ENCODE results near the gene CAMSAP1.

Gene CAMSAP1

DNA sequence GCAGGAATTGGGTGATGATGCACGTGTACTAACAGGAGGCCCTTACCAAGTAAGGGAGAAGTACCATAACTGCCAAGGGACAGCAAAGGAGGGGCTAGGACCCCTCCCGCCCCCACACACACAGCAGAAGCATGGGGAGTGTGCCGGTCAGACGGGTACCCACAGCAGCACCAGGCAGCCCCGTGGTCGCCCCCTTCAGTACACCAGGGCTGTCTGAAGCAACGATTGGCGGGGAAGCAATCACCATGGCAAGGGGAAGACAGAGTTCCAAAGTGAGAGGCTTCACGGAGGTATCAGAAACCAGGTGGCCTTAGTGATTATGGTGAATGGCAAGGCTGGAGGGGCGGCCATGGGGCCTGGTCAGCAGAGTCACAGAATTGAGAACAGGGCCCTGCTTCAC is 72.2 kb downstream of the CAMSAP1 start:
- DNase-seq (ENCODE audit: low read depth): no peak

- DNase-seq (ENCODE audit: low read depth): no peak
Observed at GRCh38 chr9:135833864-135834263, 73.5 kb downstream of the CAMSAP1 start.

DNA sequence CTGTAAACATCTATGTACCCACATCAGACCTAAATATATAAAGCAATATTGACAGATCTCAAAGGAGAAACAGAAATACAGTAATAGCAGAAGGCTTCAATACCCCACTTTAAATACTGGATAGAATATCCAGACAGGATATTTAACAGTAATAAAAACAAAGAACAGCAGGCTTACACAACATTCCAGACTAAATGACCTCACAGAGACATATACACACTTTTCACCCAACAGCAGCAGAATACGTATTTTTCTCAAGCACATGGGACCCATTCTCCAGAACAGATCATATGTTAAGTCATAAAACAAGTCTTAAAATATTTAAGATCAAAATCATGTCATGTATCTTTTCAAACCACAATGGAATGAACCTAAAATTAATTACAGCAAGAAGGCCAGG is 76.8 kb downstream of the CAMSAP1 start:
- DNase-seq (ENCODE audit: low read depth): peak; percentile 23

GRCh38 chr9:135828656-135829055 is 78.7 kb downstream of the CAMSAP1 start:
- no peak for DNase-seq (ENCODE audit: low read depth)

GRCh38 chr9:135827866-135828580 is 79.3 kb downstream of the CAMSAP1 start:
- no peak for DNase-seq (ENCODE audit: low read depth)

DNA sequence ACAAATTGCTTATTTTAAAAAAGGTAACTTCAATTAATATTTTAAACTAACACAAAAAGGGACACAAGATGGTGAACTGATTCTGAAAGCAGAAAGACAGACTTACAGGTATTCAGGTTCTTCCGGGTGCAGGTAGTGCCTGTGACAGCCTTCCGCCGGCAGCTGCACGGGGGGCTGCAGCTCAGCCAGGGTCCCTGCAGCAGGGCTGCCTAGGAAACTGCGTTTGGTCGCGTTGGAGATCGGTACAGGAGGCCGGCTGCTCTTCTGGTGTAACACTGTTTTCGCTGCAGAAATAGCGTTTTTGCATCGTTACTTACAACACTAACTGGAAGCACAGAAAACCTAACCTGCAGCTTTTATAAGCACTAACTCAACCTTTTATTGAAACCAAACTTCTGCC is 80.0 kb downstream of the CAMSAP1 start:
- no peak for DNase-seq (ENCODE audit: low read depth)

DNA sequence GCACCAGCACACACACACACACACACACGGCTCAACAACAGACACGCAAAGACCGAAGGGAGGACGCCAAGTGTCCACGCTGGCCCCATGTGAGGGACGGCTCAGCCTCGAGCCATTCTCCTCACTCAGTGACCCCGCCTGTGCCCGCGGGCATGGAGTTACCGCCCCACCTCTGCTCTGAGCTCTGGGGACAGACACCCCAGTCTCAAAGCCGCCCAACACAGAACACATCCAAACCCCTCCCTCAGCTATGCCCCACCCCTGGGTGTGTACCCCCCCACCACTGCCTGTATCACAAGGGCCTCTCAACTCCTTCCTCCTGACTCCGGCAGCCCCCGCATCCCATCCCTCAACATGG is 81.2 kb downstream of the CAMSAP1 start:
- no peak for DNase-seq (ENCODE audit: low read depth)

DNA sequence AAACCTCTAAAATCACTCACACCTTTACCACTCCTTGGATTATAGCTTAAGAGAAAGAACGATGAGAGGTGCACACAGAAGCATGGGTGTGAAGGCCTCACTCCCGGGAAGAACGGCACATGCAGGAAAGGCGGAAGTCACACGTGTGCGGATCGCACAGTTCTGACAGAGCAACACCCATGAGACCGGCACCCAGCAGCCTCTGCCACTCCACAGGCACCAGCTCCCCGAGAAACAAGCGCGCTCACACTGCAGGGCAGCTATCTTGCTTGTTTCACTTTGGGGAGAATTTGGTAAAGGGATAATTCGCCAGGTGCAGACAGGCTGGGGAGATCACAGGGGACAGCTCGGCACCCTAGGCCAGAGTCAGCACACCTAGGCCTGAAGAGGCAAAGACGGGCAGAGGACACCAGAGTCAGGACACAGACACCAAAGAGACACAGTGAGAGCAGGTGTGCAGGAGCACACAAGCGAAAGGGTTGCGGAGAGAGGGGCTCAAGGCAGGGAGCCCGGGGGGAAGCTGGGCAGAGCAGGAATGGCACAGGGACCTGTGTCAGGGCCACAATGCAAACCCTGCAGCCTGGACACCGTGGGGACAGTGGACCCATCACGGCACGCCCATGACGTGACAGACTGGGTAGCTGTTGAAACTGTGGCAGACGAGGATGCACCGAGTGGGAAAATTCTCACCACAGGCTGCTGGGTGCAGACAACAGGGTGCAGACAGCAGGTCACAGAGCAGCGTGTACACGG is 81.7 kb downstream of the CAMSAP1 start:
- DNase-seq (ENCODE audit: low read depth): no peak

DNA sequence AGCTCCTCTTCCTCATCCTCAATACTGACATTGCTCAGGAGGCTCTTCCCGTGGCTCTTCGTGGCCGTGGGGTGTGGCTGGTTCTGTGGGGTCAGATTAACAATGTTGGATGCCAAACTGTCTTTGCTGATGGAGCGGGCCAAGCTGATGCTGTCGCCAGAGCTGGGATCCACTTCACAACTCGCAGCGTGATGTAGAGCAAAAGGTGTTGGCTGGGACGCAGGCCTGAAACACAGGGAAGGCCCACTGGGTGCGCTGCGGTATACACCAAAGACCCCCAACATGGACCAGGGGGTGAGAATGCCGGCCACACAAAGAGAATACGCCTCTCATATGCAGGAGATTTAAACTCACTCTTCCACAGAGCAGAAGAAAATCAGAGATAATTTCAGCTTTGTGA is 84.3 kb downstream of the CAMSAP1 start:
- no peak for DNase-seq (ENCODE audit: low read depth)

DNA sequence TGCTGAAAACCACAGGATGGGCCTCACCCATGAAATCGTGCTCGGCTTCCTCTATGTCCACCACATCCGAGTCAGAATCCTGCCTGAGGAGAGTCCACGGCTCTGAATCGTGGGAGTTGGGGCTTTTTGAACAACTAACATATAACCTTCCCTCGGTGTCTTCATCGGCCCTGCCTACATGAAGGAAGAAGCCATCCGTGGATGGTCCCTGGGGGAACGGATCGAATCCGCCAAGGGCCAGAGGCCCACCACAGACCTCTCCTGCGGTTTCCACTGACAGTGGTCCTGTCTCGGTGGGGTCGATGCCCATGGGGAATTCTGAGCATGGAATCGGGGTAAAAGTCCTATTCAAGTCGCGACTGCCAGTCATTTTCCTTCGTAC is 85.0 kb downstream of the CAMSAP1 start:
- DNase-seq (ENCODE audit: low read depth): no peak

GRCh38 chr9:135821733-135822373 is 85.5 kb downstream of the CAMSAP1 start:
- DNase-seq (ENCODE audit: low read depth): no peak

GRCh38 chr9:135821116-135821515 is 86.2 kb downstream of the CAMSAP1 start:
- DNase-seq (ENCODE audit: low read depth): no peak

GRCh38 chr9:135820661-135821060 is 86.7 kb downstream of the CAMSAP1 start:
- DNase-seq (ENCODE audit: low read depth): no peak

- no peak for DNase-seq (ENCODE audit: low read depth)
Observed at GRCh38 chr9:135819905-135820304, 87.4 kb downstream of the CAMSAP1 start.

DNA sequence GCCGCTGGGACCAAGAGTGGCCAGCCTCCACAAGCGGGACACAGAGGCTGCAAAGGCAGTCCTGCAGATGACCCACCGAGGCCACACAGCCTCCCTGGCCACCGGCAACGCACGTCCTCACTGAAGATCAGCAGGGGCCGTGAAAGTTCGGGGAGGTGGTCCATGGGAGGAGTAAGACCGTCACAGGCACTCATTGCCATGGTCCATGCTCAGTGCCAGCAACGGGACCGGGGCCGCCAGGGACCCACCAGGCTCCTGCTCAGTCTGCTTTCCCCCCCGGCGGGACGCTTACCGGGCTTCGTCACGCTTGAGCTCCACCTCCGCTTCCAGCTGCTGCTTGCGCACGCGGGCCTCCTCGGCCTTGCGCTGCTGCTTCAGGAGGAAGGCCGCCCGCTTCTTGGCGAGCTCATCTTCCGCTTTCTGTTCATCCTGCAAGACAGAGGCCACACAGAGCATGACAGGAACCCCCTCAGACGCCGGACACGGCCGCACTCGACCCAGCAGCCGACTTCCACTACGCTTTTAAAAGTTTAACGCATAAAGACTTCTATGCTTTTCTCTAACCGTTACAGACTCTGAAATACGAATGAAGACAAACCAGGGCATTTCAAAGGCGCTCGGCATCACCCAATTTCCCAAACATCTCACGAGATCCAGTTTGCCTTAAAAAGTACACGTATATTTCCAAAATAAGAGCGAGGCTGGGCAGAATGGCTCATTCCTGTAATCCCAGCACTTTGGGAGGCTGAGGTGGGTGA is 88.4 kb downstream of the CAMSAP1 start:
- DNase-seq (ENCODE audit: low read depth): no peak

DNA sequence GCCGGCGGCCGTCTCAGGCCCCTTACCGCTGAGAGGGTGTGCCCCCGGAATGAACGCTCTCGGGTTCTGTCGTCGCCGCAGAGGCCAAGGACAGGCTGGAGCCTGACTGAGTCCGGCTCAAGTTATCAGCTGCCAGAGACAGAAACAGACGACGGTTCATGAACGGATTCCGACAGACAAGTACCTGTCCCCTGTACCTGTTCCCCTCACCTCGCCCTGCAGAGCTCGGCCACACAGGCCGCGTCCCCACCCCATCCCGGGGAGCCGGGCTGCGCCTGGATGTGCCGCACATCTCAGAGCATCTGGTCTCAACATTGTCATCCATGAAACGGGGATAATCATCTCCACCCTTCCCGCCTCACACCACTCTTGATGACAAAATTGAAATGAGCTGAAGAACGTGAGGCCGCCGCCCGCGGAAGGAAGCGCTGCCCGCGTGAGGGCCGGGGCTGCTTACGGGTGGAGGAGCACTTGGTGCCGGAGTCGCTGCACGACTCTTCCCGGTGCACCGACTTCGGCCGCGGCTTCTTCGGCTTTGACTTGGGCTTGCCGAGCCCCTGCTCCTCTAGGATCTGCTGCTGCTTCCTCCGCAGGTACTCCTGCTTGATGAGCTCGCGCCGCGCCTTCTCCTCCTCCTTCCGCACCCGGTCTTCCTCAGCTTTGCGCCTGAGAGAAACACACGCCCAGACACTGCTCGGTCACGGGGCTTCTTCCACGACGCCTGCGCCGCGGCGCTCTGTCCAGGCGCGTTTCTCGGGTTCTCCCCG is 89.2 kb downstream of the CAMSAP1 start:
- DNase-seq (ENCODE audit: low read depth): no peak

GRCh38 chr9:135816651-135816970 is 90.7 kb downstream of the CAMSAP1 start:
- DNase-seq (ENCODE audit: low read depth): no peak

DNA sequence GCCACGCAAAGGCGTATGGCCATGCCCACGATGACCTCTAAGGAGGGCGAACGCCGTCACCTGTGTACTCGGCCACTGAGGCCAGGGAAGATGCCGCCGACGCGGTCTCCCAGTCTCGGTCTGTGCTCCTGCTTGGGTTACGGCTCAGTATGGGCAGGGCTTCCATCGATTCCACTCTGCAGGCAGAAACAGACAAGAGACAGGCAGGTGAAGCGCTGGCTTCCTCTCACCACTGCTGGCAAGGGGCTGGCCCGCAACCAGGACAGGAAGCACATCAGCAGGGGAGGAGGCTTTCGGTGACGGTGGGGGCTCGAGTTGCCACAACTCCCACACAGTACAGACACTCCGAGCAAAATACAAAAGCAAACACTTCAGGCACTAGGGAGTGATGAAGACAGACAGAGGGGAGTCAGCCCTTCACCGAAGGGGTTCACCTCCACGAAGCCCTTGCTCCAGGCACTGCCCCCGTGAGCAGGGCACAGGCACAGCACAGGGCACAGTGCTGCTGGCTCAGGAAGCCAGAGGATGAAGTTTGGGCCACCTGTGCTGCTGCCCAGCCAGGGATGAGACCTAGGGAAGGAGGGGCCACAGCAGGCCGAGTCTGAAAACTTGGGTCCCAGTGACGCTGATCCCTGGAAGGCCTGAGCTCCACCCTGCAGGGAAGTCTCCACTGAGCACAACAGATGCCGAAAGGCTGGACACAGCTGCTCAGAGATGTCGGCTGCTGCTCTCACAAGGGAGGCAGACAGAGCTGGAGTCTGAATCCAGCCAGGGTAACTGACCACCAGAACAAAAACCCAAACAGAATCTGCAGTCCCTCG is 91.3 kb downstream of the CAMSAP1 start:
- DNase-seq (ENCODE audit: low read depth): no peak

- DNase-seq (ENCODE audit: low read depth): no peak
Observed at GRCh38 chr9:135815413-135815812, 91.9 kb downstream of the CAMSAP1 start.

- no peak for DNase-seq (ENCODE audit: low read depth)
Observed at GRCh38 chr9:135814421-135815095, 92.8 kb downstream of the CAMSAP1 start.

All from EH (cell line).